ENCODE results near the gene LY9. TPM values are rescaled to one million over a fixed set of nuclear protein-coding genes. Genes with fewer than 3 reads are reported as not detected.

Gene LY9
- polyA plus RNA-seq, 4 donors, result 0.09 to 0.30 (median 0.13) TPM

GRCh38 chr1:160834945-160835565 is 39.1 kb downstream of the LY9 start:
- DNase-seq (ENCODE audit: low read depth in 4 of 4, low spot score in 2 of 4), result peak in 2 of 4 donors; percentile 3 to 19

DNA sequence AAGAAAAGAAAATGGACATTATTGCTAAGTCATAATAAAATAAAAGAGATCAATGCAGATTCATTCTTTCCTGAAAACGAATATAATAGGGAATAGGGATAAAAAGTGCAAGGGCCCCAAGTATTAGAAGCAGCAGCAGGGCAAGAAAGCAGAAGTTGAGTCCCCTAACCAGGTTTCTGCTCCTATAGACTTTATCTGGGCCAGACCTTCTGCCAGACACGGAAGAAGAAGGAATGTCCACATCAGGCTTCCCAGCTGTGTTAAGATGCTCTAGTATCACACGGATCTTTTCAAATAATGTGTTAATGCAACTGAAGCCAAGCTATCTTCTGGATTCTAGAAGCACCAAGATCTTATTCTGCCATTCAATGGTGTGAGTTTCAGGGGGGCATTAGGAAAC is 39.8 kb downstream of the LY9 start:
- DNase-seq (ENCODE audit: low read depth in 4 of 4, low spot score in 2 of 4), result no peak

DNA sequence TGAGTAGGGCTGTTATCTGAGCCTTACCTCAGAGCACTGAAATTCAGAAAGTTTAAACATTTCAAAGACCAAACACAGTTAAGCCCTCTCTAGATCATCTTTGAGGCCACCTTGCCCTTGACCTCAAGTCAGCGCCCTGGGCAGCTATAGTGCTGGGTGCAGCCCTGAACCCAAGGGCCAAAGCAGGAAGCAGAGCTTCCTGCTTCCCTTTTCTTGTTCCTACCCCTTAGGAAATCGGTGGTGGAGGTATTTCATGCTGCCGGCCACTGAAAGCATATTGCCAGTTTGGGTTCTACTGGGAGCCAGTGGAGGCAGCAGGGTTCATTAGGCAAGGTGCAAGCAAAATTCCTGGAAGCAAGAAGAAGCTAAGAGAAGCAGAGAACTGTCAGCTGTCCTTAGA is 40.6 kb downstream of the LY9 start:
- DNase-seq (ENCODE audit: low read depth in 4 of 4, low spot score in 2 of 4), result no peak

GRCh38 chr1:160836981-160837557 is 41.1 kb downstream of the LY9 start:
- DNase-seq (ENCODE audit: low read depth in 4 of 4, low spot score in 2 of 4), result no peak

DNA sequence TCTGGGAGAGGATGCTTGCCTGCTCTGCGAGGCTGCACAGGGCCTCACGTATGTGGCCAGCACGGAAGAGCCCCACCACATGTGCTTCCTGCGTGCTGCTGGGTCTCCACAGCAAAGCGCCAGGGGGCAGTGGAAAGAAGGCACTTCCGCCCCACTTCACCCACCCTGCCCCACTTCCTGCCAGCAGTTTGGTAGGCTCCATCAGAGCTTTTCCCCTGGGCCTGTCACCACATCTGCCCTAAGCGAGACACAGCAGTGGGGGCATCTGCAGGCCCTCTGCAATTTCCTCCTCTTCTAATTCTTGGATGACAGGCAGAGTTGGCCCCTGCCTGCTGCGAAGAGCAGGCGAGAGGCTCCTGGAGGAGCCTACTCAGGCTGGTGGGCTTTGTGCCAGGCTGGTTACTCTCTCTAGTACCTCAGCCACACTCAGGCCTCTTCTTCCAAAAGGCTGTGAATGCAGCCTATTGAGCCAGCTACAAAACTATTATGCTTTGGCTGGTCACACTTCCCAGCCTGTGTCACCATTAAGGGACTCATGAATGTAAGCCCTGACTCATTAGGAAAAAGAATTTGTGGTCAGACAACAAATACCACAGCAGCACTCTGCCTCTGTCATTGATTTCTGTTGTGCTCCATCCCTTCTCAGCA is 41.7 kb downstream of the LY9 start:
- DNase-seq (ENCODE audit: low read depth in 4 of 4, low spot score in 2 of 4), result no peak

- DNase-seq (ENCODE audit: low read depth in 4 of 4, low spot score in 2 of 4), result no peak
Measured at GRCh38 chr1:160838888-160839287, 42.9 kb downstream of the LY9 start.

DNA sequence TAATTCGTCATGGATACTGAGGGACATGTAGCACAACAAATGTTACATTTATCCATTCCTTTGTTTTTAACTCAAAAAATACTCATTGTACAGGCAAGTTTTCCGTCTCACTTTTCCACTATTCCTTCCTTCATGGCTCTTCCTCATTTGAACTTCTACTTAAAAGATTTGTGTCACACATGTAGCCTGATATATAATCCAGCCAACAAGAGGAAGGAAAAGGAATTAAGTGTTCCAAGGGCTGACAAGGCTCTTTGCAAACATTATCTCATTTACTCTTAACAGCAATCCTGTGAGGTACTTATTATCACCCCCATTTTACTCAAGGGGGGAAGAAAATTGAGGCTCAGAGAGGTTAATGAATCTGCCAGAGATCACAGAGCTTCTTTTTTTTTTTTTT is 43.8 kb downstream of the LY9 start:
- no peak for DNase-seq (ENCODE audit: low read depth in 4 of 4, low spot score in 2 of 4)

DNA sequence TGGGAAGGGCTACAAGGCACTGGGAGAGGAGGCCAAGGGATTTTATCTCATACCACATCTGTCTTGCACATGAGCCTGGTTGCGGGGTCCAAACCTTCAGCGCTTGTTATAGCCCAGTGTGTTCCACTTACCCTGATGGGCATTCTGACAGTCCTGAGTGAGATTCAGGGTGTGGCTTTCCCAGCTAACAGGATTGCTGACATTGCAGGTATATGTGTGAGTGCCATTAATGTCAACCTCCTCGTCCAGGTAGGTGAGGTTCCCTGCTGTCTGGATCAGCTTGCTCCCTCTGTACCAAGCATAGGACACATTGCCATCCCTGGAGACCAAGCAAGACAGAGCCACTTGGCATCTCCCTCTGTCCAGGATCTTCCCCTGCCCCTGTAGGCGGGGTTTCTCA is 45.1 kb downstream of the LY9 start:
- no peak for DNase-seq (ENCODE audit: low read depth in 4 of 4, low spot score in 2 of 4)

GRCh38 chr1:160844447-160845232 is 48.7 kb downstream of the LY9 start:
- no peak for DNase-seq (ENCODE audit: low read depth in 4 of 4, low spot score in 2 of 4)

DNA sequence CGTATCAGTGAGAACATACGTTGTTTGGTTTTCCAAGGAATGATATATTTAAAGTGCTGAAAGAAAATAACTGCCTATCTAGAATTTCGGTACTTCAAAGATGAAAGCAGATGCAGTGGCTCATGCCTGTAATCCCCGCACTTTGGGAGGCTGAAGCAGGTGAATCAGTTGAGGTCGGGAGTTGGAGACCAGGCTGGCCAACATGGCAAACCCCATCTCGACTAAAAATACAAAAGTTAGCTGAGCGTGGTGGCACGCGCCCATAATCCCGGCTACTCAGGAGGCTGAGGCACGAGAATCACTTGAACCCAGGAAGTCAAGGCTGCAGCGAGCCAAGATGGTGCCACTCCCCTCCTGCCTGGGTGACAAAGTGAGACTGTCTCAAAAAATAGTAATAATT is 50.3 kb downstream of the LY9 start:
- no peak for DNase-seq (ENCODE audit: low read depth in 4 of 4, low spot score in 2 of 4)

- DNase-seq (ENCODE audit: low read depth in 4 of 4, low spot score in 2 of 4), result no peak
Measured at GRCh38 chr1:160850541-160850940, 54.6 kb downstream of the LY9 start.

DNA sequence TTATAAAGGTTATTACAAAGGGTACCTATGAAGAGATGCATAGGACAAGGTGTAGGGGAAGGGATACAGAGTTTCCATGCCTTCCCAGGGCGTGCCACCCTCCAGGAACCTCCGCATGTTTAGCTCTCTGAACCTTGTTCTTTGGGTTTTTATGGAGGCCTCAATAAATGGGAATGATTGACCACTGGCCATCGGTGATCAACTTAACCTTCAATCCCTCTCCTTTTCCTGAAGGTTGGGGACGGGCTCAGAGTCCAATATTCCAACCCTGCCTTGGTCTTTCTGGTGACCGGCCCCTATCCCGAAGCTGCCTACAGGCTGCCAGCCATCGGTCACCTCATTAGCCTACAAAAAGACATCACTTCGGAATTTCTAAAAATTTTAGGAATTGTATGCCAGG is 55.0 kb downstream of the LY9 start:
- DNase-seq (ENCODE audit: low read depth in 4 of 4, low spot score in 2 of 4), result no peak

DNA sequence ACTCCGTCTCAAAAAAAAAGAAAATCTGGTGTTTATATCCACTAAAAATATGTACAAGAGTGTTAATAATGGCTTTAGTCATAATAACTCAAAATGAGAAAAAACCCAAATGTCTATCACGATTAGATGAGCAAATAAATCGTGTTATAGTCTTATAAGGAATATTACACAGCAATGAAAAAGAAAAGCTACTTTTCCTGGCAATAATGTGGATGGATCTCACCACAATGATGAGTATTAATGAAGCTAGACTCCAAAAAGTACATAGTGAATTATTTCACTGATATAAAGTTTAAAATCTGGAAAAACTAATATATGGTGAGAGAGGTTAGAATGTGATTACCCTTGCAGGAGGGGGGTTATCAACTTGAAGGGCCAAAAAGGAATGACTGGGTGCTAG is 57.0 kb downstream of the LY9 start:
- no peak for DNase-seq (ENCODE audit: low read depth in 4 of 4, low spot score in 2 of 4)

- DNase-seq (ENCODE audit: low read depth in 4 of 4, low spot score in 2 of 4), result no peak
Measured at GRCh38 chr1:160853754-160854153, 57.8 kb downstream of the LY9 start.

GRCh38 chr1:160855181-160855981 is 59.4 kb downstream of the LY9 start:
- DNase-seq (ENCODE audit: low read depth in 4 of 4, low spot score in 2 of 4), result no peak

DNA sequence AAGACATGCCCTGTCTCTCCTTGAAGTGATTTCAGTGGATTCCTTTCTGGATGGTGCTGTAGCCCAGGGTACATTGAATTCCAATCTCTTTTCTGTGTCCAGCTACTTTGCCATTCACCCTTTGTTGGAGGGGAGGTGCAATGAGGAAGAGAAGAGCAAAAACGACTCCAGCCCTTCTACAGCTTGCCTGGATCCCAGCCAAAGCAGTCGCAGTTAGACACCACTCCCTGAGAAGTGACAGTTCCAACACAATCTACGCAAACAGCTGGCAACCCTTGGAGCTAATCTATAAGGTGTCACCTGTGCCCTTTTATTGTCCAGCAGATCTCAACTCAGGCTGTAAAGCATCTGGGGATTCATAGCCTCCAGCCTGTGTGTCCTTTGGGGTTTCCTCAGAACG is 62.1 kb downstream of the LY9 start:
- no peak for DNase-seq (ENCODE audit: low read depth in 4 of 4, low spot score in 2 of 4)

GRCh38 chr1:160858507-160858906 is 62.5 kb downstream of the LY9 start:
- DNase-seq (ENCODE audit: low read depth in 4 of 4, low spot score in 2 of 4), result no peak

DNA sequence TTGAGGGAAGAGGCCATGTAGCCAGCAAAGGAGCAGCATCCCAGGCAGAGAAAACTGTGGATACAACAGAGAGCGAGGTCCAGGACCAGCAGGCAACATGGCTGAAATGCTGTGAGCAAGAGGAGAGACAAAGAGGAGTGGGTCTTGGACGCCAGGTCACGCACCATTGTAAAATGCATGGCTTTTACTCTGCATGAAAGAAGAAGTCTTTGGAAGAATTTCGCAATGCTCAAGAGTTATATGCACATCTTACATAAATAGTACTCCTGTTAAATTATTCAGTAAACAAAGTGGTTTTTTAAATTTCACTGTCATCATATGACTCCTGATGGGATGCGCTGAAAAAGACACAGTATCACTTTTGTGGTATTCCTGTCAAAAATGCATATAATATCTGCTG is 63.2 kb downstream of the LY9 start:
- DNase-seq (ENCODE audit: low read depth in 4 of 4, low spot score in 2 of 4), result no peak

- no peak for DNase-seq (ENCODE audit: low read depth in 4 of 4, low spot score in 2 of 4)
Measured at GRCh38 chr1:160860840-160861505, 65.0 kb downstream of the LY9 start.
